H9 (cell line): ENCODE data around the gene RGL4. TPM values are rescaled to one million over a fixed set of nuclear protein-coding genes. Genes with fewer than 3 reads are reported as not detected.

Experiments used
- DNase-seq: peaks from one replicate; pipeline ENCODE4 v3.0.0-alpha.2; 2017
- H2AFZ ChIP-seq: one replicate; pipeline ENCODE4 v1.6.1; 2013; ENCODE audit warnings: mild to moderate bottlenecking, low read length, control low read depth, moderate library complexity
- H2AK5ac ChIP-seq: 2 replicates; pipeline ENCODE4 v1.6.1; 2013; ENCODE audit warnings: low read length, control low read depth, mixed read lengths; ENCODE audit not compliant: insufficient read length
- H2BK120ac ChIP-seq: one replicate; pipeline ENCODE4 v1.6.1; 2013; ENCODE audit warnings: low read depth, mild to moderate bottlenecking, low read length, control low read depth, inconsistent platforms; ENCODE audit not compliant: poor library complexity, severe bottlenecking
- H2BK12ac ChIP-seq: 2 replicates; pipeline ENCODE4 v1.6.1; 2013; ENCODE audit warnings: low read length, control low read depth, mixed read lengths, low read depth; ENCODE audit not compliant: insufficient read length
- H2BK15ac ChIP-seq: 2 replicates; pipeline ENCODE4 v1.6.1; 2013; ENCODE audit warnings: low read depth, low read length, control low read depth
- H2BK20ac ChIP-seq: one replicate; pipeline ENCODE4 v1.6.1; 2013; ENCODE audit warnings: low read depth, mild to moderate bottlenecking, low read length, control low read depth, inconsistent platforms; ENCODE audit not compliant: poor library complexity, severe bottlenecking
- H2BK5ac ChIP-seq: 2 replicates; pipeline ENCODE4 v1.6.1; 2013; ENCODE audit warnings: low read length, control low read depth, mixed read lengths; ENCODE audit not compliant: insufficient read length
- H3K14ac ChIP-seq: 2 replicates; pipeline ENCODE4 v1.6.1; 2013; ENCODE audit warnings: low read length, control low read depth; ENCODE audit not compliant: insufficient read depth
- H3K18ac ChIP-seq: 2 replicates; pipeline ENCODE4 v1.6.1; 2013; ENCODE audit warnings: low read depth, mild to moderate bottlenecking, mixed read lengths, low read length, control low read depth; ENCODE audit not compliant: insufficient read length
- H3K23ac ChIP-seq: 2 replicates; pipeline ENCODE4 v1.6.1; 2013; ENCODE audit warnings: low read length, control low read depth, mixed read lengths, low read depth; ENCODE audit not compliant: insufficient read length
- H3K23me2 ChIP-seq: 2 replicates; pipeline ENCODE4 v1.6.1; 2013; ENCODE audit warnings: low read depth, mild to moderate bottlenecking, mixed read lengths, low read length, control low read depth; ENCODE audit not compliant: insufficient read length, poor library complexity, severe bottlenecking
- H3K27ac ChIP-seq: 2 replicates; pipeline ENCODE4 v1.5.1; 2013; ENCODE audit warnings: low read length, control low read depth, mixed read lengths, low read depth; ENCODE audit not compliant: insufficient read length
- H3K27me3 ChIP-seq: 2 replicates; pipeline ENCODE4 v1.6.1; 2013; ENCODE audit warnings: low read length, control low read depth, inconsistent platforms; ENCODE audit not compliant: insufficient read depth
- H3K4ac ChIP-seq: 2 replicates; pipeline ENCODE4 v1.6.1; 2013; ENCODE audit warnings: low read depth, mild to moderate bottlenecking, control low read depth, inconsistent platforms, low read length, moderate library complexity
- H3K4me1 ChIP-seq: 2 replicates; pipeline ENCODE4 v1.6.1; 2013; ENCODE audit warnings: low read length, control low read depth, inconsistent platforms; ENCODE audit not compliant: insufficient read depth
- H3K4me2 ChIP-seq: 2 replicates; pipeline ENCODE4 v1.6.1; 2013; ENCODE audit warnings: low read length, control low read depth, mixed read lengths; ENCODE audit not compliant: insufficient read length, insufficient read depth
- H3K56ac ChIP-seq: 2 replicates; pipeline ENCODE4 v1.6.1; 2013; ENCODE audit warnings: low read depth, mild to moderate bottlenecking, mixed read lengths, low read length, control low read depth; ENCODE audit not compliant: insufficient read length
- H3K79me1 ChIP-seq: 2 replicates; pipeline ENCODE4 v1.6.1; 2013; ENCODE audit warnings: low read depth, mild to moderate bottlenecking, moderate library complexity, low read length, control low read depth, inconsistent platforms; ENCODE audit not compliant: insufficient read depth, poor library complexity, severe bottlenecking
- H3K79me2 ChIP-seq: 2 replicates; pipeline ENCODE4 v1.6.1; 2013; ENCODE audit warnings: low read length, control low read depth, inconsistent platforms; ENCODE audit not compliant: insufficient read depth
- H3K9ac ChIP-seq: 2 replicates; pipeline ENCODE4 v1.6.1; 2013; ENCODE audit warnings: low read length, control low read depth, mixed read lengths; ENCODE audit not compliant: insufficient read length; ENCODE audit errors: extremely low read depth
- H3K9me3 ChIP-seq: one replicate; pipeline ENCODE4 v1.6.1; 2013; ENCODE audit warnings: low read depth, low read length, inconsistent platforms; ENCODE audit not compliant: control insufficient read depth
- H3T11ph ChIP-seq: one replicate; pipeline ENCODE4 v1.6.1; 2013; ENCODE audit warnings: mild to moderate bottlenecking, low read length, control low read depth, inconsistent platforms
- H4K20me1 ChIP-seq: one replicate; pipeline ENCODE4 v1.6.1; 2013; ENCODE audit not compliant: control insufficient read depth, insufficient read length, insufficient read depth
- H4K5ac ChIP-seq: 2 replicates; pipeline ENCODE4 v1.6.1; 2013; ENCODE audit warnings: low read depth, mild to moderate bottlenecking, mixed read lengths, low read length, control low read depth; ENCODE audit not compliant: insufficient read length
- H4K8ac ChIP-seq: replicated peaks from 2 replicates; pipeline ENCODE4 v1.6.1; 2013; ENCODE audit warnings: low read length, control low read depth, mixed read lengths, low read depth; ENCODE audit not compliant: insufficient read length
- H4K91ac ChIP-seq: 2 replicates; pipeline ENCODE4 v1.6.1; 2013; ENCODE audit warnings: low read depth, mild to moderate bottlenecking, moderate library complexity, mixed read lengths, low read length, control low read depth; ENCODE audit not compliant: insufficient read length
- H3K27ac Mint-ChIP-seq, 3 experiments: 2 replicates in 2 of 3; 3 replicates in 1 of 3; pipeline ENCODE4 v1.8.0; 2020 to 2021; ENCODE audit warnings: mixed read lengths in 3 of 3, mild to moderate bottlenecking in 1 of 3, moderate library complexity in 1 of 3
- H3K27me3 Mint-ChIP-seq: 2 replicates; pipeline ENCODE4 v1.8.0; 2021; ENCODE audit warnings: low read depth, mild to moderate bottlenecking, moderate library complexity, mixed read lengths
- H3K36me3 Mint-ChIP-seq, 3 experiments: 2 replicates in 2 of 3; 3 replicates in 1 of 3; pipeline ENCODE4 v1.8.0; 2020 to 2021; ENCODE audit warnings: low read depth in 3 of 3, mixed read lengths in 3 of 3; ENCODE audit not compliant: insufficient read depth in 1 of 3
- H3K4me1 Mint-ChIP-seq, 2 experiments: 2 replicates each; pipeline ENCODE4 v1.8.0; 2020; ENCODE audit warnings: mixed read lengths in 2 of 2
- H3K4me3 Mint-ChIP-seq, 2 experiments: 2 replicates in 1 of 2; 3 replicates in 1 of 2; pipeline ENCODE4 v1.8.0; 2020 to 2021; ENCODE audit warnings: mild to moderate bottlenecking in 2 of 2, mixed read lengths in 2 of 2, moderate library complexity in 1 of 2
- H3K9me3 Mint-ChIP-seq, 2 experiments: 2 replicates in 1 of 2; 3 replicates in 1 of 2; pipeline ENCODE4 v1.8.0; 2020; ENCODE audit warnings: mild to moderate bottlenecking in 2 of 2, mixed read lengths in 2 of 2, moderate library complexity in 1 of 2
- CTCF ChIP-seq: fragments of 200-600 bp; sonication (generic); conservative IDR thresholded peaks from 3 replicates; pipeline ENCODE4 v1.8.0; 2021; ENCODE audit warnings: antibody characterized with exemption, mild to moderate bottlenecking
- WGBS: extraction: QIAGEN DNeasy Blood & Tissue Kit; methylation state at CpG from one replicate; pipeline ENCODE4 v1.1.7; 2013; ENCODE audit warnings: missing lambda C conversion rate, low lambda C conversion rate, mixed read lengths; ENCODE audit not compliant: insufficient read length; ENCODE audit errors: extremely low coverage; 5-methylcytosine and 5-hydroxymethylcytosine counted together
- total RNA-seq: library from RNA; stranded (reverse); gene quantifications from 2 replicates; pipeline ENCODE4 v1.2.1, GENCODE V29; 2021

The RGL4 gene
- total RNA-seq, 1 experiment from 2014 or later = not detected

- Histone ChIP-seq H3K56ac (no peak overlapping the region), H3K9me3 (no peaks in the 10 kb centered on the region), H4K91ac (no peak overlapping the region), H3K18ac (no peak overlapping the region), H4K8ac (no peak overlapping the region), H4K20me1 (no peaks in the 10 kb centered on the region), H2BK120ac (no peak overlapping the region), H3K4ac (no peak overlapping the region), H2BK12ac (no peak overlapping the region), H3K14ac (no peak overlapping the region), H3K79me2 (no peaks in the 10 kb centered on the region), H3T11ph (no peak overlapping the region), H2BK20ac (no peak overlapping the region), H2BK5ac (no peak overlapping the region), H2AFZ (no peak overlapping the region), H3K4me2 (no peak overlapping the region), H3K79me1 (no peaks in the 10 kb centered on the region), H2BK15ac (no peak overlapping the region), H3K4me1 (no peaks in the 10 kb centered on the region), H3K27ac (no peak overlapping the region), H3K23me2 (no peaks in the 10 kb centered on the region), H2AK5ac (no peak overlapping the region), H4K5ac (no peak overlapping the region), H3K27me3 (no peaks in the 10 kb centered on the region), H3K9ac (no peak overlapping the region), H3K23ac (no peak overlapping the region)
- no peak overlapping the region for H3K4me3 Mint-ChIP-seq
- no peak for TF ChIP-seq CTCF
- no peaks in the 10 kb centered on the region for H3K27me3 Mint-ChIP-seq
- H3K4me1 Mint-ChIP-seq = no peaks in the 10 kb centered on the region
- H3K9me3 Mint-ChIP-seq = no peaks in the 10 kb centered on the region
- peaks cover 10 to 43% (median 23%) of the 10 kb centered on the region in 3 experiments for H3K36me3 Mint-ChIP-seq
- H3K27ac Mint-ChIP-seq = no peak overlapping the region
- no peak for DNase-seq
- no CpG with 5 or more reads among the region's 10 CpGs for WGBS
These were observed 7.9 kb downstream of the RGL4 start for GRCh38 chr22:23698673-23699235.
